PC-9 (cell line): ENCODE data around the gene AGAP3.

Source experiments
- CTCF ChIP-seq: fragments of 200-600 bp; sonication (generic); conservative IDR thresholded peaks from 2 replicates; pipeline ENCODE4 v1.6.1; 2017; ENCODE audit warnings: mixed run types, antibody characterized with exemption, mild to moderate bottlenecking, moderate library complexity
- EZH2 ChIP-seq: fragments of 200-600 bp; sonication (generic); IDR thresholded peaks from 2 replicates; pipeline ENCODE4 v1.8.0; 2017; ENCODE audit warnings: antibody characterized with exemption, low read depth

GRCh38 chr7:151080522-151081169 is 5.6 kb upstream of the AGAP3 start, which contains the start of gene FASTK:
- no peak for TF ChIP-seq CTCF
- no peak for TF ChIP-seq EZH2
